Measurements from ENCODE around the gene MOB2. TPM values are rescaled to one million over a fixed set of nuclear protein-coding genes. Genes with fewer than 3 reads are reported as not detected.
"Not testable (repeated sequence)": the region's sequence is repeated elsewhere in the genome, so short reads cannot be mapped to it uniquely, and the experiment has no call there.

The MOB2 gene
- total RNA-seq, 2 donors from 2014 or later, result 31.4 to 87.7 TPM

DNA sequence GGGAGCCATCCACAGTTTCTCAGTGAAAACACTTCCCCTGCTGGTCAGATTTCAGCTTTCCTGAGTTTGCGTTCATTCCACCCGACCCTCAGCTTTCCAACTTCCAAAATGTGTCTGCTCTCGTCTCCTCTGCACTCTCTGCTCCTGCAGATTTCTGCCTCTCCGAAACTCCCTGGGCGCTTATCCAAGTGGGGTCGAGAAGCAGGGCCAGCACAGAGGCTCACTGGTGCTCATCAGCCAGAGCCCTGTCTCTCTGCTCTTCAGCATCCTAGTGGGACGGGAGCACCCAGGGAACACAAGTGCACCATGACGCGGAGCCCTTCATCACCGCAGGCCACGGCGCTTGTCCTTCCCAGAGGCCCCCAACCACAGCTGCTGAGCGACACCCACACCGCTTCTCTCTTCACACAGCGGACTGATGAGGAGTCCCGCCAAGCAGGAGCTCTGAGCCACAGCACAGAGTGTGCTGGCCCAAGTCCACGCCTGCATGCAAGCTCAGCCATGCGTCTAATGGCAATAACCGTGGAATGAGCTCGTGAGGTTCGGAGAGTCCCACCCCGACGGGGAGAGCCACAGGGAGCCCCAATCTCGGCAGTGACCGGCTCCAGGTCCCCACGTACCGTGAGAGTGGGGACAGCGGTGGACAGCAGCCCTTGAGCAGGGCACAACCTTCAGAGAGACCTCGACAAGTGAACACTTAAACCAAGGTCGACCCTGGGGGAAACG is 27.9 kb upstream of the MOB2 start:
- H3K4me3 ChIP-seq, result peak overlapping the region; percentile 43
- H3K9me3 ChIP-seq, result no peaks in the 10 kb centered on the region
- TF ChIP-seq CTCF (IDR thresholded peaks at IDR 0.05), result no peak
- ATAC-seq (ENCODE audit: insufficient number of reproducible peaks, low FRiP score, low read depth), result no peak
- DNase-seq (ENCODE audit: low spot score), result no peak
- H3K4me1 ChIP-seq (ENCODE audit: control insufficient read depth in 1 of 2, low read depth in 2 of 2), result peaks cover 20 to 33% of the 10 kb centered on the region in 2 donors
- H3K36me3 ChIP-seq, result no peaks in the 10 kb centered on the region
- no peak overlapping the region for H3K27ac ChIP-seq
- no peaks in the 10 kb centered on the region for H3K27me3 ChIP-seq (replicated peaks; ENCODE audit: insufficient read depth)

DNA sequence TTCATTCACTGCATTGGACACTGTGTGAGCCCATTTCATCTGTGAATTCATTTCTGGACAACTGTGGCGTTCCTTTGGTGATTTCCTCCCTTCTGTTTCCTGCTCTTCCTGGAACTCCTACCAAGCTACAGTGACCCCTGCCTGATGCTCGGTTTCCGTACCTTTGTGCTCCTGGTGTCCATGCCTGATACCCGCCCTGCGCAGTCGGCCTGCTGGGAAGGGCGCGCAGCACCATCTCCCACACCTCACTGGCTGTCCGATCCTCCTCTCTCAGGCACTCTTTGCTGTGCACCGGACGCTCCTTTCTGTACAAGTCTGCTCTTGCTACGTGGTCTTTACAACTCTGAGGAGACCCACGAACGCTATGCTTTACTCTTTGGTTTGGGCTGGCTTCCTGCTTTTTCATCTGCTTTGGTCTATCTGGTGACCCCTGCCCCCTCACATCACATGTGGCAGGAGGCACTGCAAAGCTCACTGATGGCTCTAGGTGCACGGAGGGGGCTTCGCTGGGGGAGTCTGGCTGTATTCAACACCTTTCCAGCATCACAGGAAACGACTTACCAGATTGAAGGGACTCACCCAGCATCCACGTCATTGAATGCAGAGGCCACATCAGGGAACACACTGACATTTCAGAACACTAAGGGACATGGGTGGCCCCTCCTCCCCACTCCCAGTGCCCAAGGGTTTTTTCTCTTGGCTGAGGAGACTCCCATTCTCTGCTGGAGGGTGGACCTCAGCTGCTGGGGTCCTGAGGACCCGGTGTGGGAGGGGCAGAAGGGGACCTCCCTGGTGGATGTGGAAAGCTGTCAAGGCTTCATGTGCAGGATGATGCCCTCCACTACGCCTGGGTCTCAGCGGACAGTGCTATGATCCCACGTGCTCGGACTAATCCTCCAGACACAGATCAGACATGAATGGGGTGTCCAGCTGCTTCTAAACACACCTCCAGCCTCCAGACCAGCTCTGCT is 27.0 kb upstream of the MOB2 start:
- TF ChIP-seq CTCF (IDR thresholded peaks at IDR 0.05), result no peak
- Histone ChIP-seq H3K27me3 (replicated peaks; ENCODE audit: insufficient read depth) (no peaks in the 10 kb centered on the region), H3K36me3 (no peaks in the 10 kb centered on the region), H3K9me3 (no peaks in the 10 kb centered on the region), H3K27ac (no peak overlapping the region), H3K4me1 (ENCODE audit: control insufficient read depth in 1 of 2, low read depth in 2 of 2) (peaks cover 29 to 42% of the 10 kb centered on the region in 2 donors), H3K4me3 (no peak overlapping the region)
- ATAC-seq (ENCODE audit: insufficient number of reproducible peaks, low FRiP score, low read depth) (no peak), DNase-seq (ENCODE audit: low spot score) (no peak)

DNA sequence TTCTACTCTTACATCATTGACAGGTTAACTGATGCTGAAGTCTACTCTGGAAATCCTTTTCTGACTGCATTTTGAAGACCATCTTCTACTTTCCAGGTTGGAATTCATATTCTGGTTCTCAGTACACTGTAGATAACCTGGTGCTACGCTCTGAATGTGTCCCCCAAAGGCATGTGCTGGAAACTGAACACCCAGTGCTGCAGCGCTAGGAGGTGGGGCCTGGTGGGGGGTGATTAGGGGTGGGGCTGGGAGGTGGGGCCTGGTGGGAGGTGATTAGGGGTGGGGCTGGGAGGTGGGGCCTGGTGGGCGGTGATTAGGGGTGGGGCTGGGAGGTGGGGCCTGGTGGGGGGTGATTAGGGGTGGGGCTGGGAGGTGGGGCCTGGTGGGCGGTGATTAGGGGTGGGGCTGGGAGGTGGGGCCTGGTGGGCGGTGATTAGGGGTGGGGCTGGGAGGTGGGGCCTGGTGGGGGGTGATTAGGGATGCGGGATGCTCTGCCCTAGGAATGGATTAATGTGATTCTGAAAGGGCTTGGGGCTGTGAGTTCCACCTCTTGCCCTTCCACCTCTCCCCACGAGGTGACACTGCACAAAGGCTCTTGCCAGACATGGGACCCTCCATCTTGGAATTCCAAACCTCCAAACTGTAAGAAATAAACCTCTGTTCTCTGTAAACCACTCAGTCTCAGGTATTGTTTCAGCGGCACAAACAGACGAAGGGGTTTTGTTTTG is 26.1 kb upstream of the MOB2 start:
- not testable (repeated sequence) for DNase-seq (ENCODE audit: low spot score); H3K4me3 ChIP-seq; ATAC-seq (ENCODE audit: insufficient number of reproducible peaks, low FRiP score, low read depth); H3K27me3 ChIP-seq (replicated peaks; ENCODE audit: insufficient read depth); H3K9me3 ChIP-seq; H3K27ac ChIP-seq; H3K36me3 ChIP-seq
- H3K4me1 ChIP-seq (ENCODE audit: control insufficient read depth in 1 of 2, low read depth in 2 of 2), result peaks cover 38 to 51% of the 10 kb centered on the region in 2 donors

DNA sequence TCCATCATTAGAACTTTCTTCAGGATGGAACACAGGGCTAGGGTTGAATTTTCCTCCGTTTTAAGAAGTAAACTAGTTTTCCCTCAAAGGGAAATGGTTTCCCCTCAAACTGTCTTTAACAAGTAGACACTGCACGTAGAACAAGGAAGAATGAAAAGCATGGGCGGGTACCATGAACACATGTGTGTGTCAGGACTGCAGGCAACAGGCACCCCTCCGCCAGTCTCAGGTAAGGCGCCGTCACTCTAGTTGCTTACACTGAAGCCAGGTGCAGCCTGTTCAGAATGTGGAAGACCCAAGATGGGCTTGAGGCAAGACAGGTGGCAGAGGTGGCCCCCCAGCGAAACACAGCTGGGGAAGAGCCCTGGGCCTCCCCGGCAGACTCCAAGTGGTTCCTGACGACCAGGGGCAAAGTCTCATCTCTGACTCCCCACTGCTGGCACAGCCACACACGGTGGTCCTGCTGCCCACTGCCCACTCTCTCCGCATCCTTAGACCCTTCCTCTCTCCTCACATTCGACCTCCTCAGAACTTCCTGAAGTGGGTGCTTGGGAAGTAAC is 25.4 kb upstream of the MOB2 start:
- Histone ChIP-seq H3K36me3 (no peaks in the 10 kb centered on the region), H3K9me3 (no peaks in the 10 kb centered on the region), H3K4me1 (ENCODE audit: control insufficient read depth in 1 of 2, low read depth in 2 of 2) (peaks cover 45 to 57% of the 10 kb centered on the region in 2 donors), H3K27ac (no peak overlapping the region), H3K27me3 (replicated peaks; ENCODE audit: insufficient read depth) (no peaks in the 10 kb centered on the region), H3K4me3 (no peak overlapping the region)
- no peak for TF ChIP-seq CTCF (IDR thresholded peaks at IDR 0.05)
- ATAC-seq (ENCODE audit: insufficient number of reproducible peaks, low FRiP score, low read depth) (no peak), DNase-seq (ENCODE audit: low spot score) (no peak)

DNA sequence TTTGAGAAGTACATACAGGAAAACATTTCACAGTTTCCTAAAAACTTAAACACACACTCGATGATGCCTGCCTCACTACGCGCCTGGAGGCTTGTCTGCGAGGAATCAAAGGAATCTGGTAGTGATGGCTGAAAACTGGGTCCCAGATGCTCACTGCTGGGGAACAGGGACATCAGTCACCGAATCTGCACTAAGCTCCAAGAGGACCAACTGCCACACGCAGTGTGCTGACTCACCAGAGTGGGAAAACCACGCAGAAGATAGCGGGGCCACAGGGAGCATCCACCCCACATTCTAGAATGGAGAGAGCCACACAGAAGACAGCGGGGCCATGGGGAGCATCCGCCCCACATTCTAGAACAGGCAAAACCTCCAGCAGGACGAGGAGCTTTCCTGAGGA is 24.3 kb upstream of the MOB2 start:
- no peaks in the 10 kb centered on the region for H3K36me3 ChIP-seq
- H3K27me3 ChIP-seq (replicated peaks; ENCODE audit: insufficient read depth), result no peaks in the 10 kb centered on the region
- no peaks in the 10 kb centered on the region for H3K9me3 ChIP-seq
- H3K27ac ChIP-seq, result no peak overlapping the region
- DNase-seq (ENCODE audit: low spot score) (no peak), ATAC-seq (ENCODE audit: insufficient number of reproducible peaks, low FRiP score, low read depth) (no peak)
- no peak overlapping the region for H3K4me3 ChIP-seq
- no peak for TF ChIP-seq CTCF (IDR thresholded peaks at IDR 0.05)
- H3K4me1 ChIP-seq (ENCODE audit: control insufficient read depth in 1 of 2, low read depth in 2 of 2), result peaks cover 48 to 67% of the 10 kb centered on the region in 2 donors

GRCh38 chr11:1510351-1510750 is 23.8 kb upstream of the MOB2 start:
- H3K4me3 ChIP-seq; H3K36me3 ChIP-seq; H3K9me3 ChIP-seq; H3K27me3 ChIP-seq (replicated peaks; ENCODE audit: insufficient read depth); H3K27ac ChIP-seq; DNase-seq (ENCODE audit: low spot score); ATAC-seq (ENCODE audit: insufficient number of reproducible peaks, low FRiP score, low read depth): not testable (repeated sequence)
- H3K4me1 ChIP-seq (ENCODE audit: control insufficient read depth in 1 of 2, low read depth in 2 of 2), result peaks cover 44 to 67% of the 10 kb centered on the region in 2 donors

Measured in thoracic aorta (tissue), 2 donors.